ENCODE measurements around the gene ELL2.
A peak's percentile ranks its signal among the peaks of the same experiment; 100 is the strongest.
"Not testable (repeated sequence)": the region's sequence is repeated elsewhere in the genome, so short reads cannot be mapped to it uniquely, and the experiment has no call there.

Gene ELL2

DNA sequence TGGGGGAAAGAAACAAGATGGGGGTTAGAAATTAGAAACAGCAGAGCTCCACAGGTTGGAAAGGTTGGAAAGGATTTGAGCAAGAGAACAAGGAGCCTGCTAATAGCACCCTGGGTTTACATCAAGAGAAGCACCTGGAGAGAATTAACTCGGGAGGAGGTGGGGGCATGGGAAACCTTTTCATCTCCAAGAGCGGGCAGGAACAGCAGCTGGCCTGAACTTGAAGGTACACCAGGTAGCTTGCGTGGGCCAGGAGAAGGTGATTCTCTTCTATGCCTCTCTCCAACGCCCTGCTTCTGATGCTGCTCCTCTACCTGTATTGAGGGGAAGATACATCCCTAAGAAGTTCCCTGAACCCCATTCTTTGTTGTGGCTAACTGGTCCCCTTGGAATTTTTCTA is 102.0 kb downstream of the ELL2 start:
- DNase-seq (ENCODE audit: low read depth) = no peak

DNA sequence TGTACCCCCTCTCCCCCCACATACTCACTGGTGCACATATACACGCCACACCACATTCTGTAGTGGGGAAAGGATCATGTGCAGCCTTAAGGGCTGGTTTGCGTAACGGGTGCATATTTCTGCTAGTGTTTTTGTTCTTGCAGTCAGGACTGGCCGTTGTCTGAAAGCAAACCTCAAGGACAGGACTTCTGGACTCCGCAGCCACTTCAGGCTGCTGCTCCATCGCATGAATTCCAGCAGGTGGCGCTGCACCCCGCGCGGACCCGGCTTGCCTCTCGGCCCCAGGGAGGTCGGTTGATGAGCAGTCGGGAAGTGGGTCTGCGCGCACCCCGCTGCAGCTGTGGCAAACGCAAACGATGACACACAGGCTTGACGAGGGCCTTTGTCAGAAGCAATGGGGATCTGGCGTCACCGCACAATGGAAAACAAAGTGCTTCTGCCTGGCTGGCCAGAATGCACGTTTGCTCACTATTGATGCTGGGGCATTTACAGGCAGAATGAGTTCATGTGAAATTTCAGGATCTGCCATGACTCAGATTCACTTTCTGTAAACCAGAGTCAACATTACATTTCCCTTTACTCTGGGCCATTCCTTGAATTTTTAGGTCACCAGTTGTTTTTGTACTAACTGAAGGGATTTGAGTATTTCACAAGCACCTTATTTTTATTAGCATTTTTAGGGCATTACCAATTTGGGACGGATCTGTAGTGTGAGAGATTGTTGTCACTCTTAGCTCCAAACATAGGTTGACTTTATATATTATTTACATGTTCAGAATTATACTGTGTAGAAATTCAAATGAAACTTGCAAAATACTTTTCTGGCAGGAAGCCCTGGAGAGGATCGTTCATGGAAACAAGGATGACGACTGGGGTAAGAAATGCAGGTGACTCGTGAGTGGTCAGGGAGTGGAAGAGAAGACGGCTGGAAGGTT is 102.7 kb downstream of the ELL2 start:
- DNase-seq (ENCODE audit: low read depth) = peak; percentile 98

DNA sequence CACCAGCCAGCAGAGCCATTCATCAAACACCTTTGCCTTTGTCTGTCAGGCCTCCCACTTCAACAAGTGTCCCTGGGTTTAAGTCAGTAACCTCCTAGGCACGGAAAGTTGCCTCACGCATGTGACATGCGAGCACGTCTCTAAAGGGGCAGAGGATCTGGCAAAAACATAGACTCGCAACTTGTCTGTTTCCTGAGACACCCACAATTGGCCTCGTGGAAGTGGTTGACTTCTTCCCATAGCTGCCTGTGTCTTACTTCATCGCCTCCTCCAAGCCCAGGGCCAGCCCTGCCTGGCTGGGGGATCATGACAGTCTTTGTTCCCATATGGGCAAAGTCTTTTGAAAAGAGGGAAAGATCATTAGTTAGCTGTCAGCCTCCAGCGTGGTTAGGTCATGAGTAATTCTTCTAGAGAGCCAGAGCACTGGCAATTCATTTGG is 103.6 kb downstream of the ELL2 start:
- DNase-seq (ENCODE audit: low read depth) = peak; percentile 77

DNA sequence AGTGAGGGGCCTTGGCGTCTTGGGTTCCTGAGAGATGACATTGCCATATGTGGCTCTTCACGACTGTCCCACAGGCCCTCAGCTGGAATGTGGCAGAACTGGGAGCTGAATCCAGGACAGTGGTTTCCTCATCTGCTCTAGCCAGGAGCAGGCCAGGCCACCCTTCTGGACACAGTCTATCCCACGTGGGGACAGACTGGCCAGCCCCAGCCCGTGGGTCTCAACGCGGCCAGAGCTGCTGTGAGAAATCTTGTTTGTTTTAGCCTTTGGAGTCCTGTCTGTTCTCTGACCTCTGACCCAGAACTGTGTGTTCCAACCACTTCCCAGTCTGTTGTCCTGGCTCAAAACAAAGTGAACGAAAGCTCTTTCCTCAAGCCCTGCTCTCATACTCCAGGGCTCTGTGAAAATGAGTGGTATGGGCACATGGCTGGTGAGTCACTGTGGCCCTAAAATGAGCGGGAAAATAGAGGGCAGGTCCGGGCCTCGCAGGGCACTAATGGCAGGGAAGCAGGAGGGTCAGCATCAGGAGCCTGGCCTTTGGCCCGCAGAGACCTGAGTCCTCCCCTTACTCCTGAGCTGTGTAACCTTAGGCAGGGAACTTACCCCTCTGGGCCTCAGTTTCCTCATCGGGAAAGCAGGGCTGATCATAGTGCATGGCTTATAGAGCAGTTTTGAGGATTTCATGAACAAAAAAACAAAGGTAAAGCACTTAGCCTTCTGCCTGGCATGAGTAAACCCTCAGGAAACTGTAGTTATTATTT is 104.3 kb downstream of the ELL2 start:
- peak; percentile 94 for DNase-seq (ENCODE audit: low read depth)

DNA sequence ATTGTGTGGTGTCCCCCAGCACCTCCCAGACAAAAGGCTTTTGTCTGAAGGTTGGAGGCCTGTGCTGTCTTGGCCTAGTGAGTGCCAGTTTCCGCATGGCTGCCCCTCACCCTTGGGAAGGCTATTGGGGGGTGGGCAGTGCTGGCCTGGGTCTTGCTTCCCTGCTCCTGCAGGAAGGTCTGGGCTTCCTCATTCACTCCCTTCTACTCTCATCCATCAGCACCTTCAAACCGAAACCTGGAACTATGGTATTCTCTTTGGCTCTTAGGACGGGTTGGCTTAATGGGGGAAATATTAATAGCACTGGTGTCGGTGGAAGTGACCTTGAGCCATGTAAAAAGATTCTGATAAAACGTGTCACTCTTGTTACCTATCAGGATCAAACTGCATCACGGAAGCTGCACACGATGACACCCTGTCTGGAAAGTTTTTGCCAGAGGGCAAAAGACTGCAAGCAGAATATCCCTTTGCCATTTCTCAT is 105.1 kb downstream of the ELL2 start:
- DNase-seq (ENCODE audit: low read depth) = no peak

DNA sequence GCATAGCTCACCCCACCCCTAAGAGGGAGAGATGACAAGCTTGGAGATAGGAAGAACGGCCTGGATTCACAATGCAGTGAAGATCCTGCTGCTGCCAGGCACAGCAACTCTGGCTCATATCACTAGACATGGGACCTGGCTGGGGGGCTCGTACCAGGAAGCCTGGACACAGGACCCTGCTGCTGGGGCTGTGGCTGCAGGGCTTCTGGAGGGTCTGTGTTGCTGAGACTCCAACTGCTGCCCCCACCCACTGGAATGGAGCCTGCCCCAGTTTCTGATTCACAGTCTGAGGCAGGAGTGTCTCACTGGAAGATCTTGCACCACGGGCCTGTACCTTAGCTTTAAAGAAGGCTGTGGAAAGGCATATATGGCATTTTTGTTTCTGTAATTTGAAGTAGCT is 108.2 kb downstream of the ELL2 start:
- no peak for DNase-seq (ENCODE audit: low read depth)

DNA sequence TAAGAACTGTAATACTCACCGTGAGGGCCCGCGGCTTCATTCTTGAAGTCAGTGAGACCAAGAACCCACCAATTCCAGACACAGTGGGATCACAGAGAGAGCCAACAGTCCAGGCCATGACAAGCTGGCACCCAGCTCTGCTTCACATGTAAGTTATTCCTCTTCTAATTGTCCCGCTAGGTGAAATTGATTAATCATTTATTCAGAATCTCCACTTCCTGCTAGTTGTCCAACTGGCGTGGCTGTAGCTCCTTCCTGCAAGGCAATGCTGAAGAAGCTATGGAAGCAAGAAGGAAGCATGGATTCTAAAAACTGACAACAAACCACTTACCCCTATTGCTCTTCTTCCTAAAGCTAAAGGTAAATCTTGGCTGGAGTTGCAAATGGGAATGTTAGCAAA is 109.1 kb downstream of the ELL2 start:
- DNase-seq (ENCODE audit: low read depth) = no peak

DNA sequence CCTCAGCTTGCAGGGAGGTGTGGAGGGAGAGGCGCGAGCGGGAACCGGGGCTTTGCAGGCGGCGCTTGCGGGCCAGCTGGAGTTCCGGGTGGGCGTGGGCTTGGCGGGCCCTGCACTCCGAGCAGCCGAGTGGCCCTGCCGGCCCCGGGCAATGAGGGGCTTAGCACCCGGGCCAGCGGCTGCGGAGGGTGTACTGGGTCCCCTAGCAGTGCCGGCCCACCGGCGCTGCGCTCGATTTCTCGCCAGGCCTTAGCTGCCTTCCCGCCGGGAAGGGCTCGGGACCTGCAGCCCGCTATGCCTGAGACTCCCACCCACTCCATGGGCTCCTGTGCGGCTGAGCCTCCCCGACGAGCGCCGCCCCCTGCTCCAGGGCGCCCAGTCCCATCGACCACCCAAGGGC is 110.5 kb downstream of the ELL2 start:
- DNase-seq (ENCODE audit: low read depth) = not testable (repeated sequence)

DNA sequence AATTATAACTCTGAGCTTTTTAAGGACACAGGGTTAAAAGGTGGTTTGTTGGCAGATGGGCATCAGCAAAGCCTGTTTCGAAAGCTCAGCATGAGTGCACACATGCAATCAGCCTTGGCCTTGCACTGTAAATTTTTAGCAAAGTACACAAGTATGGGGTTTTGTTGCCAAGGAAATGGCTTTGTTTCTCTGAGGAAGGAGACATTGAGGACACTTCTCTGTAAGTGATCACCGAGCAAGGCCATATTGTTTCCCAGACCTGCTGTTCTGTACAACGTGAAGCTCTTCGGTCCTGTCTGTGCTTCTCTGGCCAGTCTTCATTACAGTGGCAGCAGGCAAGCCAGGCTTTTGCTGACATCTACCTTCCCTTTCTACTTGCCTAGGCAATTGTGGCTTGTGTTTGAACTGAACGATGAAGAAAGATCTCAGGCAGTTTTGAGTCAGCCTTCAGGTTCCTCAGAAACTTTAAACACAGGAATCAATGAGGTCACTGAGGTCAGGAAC is 111.2 kb downstream of the ELL2 start:
- peak; percentile 92 for DNase-seq (ENCODE audit: low read depth)

DNA sequence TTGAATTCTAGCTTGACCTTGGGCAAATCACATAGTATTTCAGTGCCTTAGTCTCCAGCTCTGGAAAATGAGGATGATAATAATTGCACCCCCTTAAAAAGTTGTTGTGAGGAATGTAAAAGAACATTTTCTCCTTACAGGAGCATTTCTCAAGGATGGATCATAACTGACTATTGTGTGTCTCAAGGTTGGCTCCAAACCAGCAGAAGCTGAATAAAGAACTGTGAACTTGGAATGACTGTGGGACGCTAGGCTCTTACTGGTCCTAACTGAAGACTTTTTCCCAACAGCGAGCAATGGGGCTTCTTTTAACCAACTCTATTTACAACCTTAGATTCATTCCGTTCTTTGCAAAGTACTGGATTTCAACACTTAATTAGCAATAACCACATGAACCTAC is 113.0 kb downstream of the ELL2 start:
- no peak for DNase-seq (ENCODE audit: low read depth)

DNA sequence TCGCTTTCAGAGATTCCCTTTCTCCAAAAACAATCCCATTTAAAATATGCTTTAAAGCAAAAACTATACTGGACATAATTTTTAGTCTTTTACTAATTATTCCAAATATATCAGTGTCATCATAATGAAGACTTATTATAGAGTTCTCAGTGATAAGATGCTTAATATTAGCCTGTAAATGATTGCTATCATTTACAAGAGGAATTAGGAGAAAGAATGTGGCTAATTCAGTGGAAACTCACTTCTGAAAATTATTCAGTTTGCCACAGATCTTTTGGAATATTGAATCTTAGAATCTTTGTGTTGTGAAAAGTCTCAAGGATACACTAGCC is 114.4 kb downstream of the ELL2 start:
- DNase-seq (ENCODE audit: low read depth) = no peak

DNA sequence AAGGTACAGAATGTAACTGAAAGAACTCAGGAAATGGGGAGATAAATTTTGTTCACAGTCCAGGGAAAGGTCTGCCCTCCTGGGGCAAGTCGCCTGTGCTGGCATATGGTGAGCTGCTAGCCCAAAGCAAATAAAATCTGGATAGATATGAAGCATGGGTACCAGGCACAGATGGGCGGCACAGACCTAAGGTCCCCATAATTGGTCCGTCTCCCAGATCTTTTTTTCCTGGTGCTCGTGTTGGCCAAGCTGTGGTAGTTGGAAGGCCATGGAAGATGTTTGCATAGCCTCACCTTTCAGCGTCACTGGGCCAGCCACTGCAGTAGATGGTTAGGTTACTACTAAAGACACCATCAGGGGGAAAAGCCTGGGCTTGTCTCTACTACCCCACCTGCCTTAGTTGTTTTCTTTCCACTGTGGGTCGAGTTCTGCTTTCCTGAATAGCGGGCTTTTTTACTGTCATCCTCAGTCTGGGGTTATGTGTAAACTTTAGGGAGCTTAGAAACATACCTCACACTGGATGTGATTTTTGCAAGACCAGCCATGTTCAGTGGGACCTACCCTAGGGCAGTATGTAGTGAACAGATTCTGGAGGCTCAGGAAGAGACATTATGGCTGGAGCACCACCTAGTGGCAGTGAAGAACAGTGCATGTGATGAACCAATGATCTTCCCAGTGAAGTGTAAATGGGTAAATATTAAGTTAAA is 114.9 kb downstream of the ELL2 start:
- DNase-seq (ENCODE audit: low read depth) = peak; percentile 74

DNA sequence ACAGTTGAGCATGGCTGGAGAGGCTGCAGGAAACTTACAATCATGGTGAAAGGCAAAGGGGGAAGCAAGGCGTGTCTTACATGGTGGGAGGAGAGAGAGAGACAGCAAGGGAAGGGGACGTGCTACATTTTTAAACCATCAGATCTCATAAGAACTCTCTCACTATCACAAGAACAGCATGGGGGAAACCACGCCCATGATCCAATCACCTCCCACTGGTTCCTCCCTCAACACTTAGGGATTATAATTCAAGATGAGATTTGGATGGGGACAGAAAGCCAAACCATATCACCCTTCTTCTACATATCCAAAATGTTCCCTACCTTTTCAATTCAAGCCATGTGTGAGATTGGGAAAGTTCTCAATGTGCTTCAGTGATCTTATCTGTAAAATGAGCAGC is 116.3 kb downstream of the ELL2 start:
- DNase-seq (ENCODE audit: low read depth) = no peak

DNA sequence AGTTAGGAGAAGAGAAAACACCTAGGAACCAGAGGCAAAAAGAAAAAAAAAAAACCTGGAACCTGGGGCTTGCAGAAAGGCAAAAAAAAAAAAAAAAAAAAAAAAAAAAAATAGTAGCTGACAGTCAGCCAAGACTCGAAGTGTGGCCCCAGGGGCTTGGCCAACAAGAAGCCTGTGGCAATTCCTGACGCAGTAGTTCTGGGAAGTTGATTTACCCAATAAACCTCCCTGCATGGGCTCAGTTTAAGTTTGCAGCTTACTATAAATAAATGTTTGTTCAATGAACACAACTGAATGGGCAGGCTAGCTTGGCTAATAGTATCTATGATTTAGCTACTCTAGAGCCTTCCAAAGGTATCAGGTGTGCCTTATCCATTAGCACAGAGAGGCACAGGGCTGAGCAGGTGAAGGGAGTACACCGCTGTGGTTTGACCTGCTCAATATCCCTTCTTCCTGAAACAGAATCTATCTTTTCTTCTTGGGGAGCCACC is 117.9 kb downstream of the ELL2 start:
- DNase-seq (ENCODE audit: low read depth) = peak; percentile 95

DNA sequence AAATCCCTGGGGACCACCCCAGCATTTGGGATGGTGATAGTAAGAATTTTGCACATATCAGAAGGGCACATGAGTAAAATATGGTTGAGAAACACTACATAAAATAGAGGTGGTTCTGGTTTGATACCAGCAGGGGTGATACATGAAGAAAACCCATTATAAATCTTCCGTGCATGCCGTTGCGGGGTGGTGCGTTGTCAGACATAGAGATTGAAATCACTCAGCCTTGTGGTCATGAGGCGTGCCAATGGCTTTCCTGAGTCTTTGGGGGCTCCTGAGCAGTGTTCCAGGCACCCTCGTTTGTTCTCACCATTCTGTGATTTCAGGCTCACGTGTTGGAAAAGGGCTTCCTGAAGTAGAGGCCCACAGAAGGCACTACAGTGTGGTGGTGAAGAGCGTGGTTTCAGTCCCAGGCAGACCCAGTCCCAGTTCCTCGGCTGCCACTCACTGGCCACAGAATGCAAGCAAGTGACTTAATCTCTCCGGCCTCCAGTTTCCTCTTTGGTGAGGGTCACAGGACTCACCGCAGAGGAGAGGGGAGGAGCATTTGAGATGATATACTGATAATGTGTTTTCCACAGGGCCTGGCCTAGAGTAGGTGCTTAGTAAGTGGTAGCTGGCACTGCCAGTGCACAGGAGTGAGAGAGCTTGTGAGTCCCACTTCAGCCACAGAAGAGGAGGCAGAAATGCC is 118.7 kb downstream of the ELL2 start:
- peak; percentile 57 for DNase-seq (ENCODE audit: low read depth)

DNA sequence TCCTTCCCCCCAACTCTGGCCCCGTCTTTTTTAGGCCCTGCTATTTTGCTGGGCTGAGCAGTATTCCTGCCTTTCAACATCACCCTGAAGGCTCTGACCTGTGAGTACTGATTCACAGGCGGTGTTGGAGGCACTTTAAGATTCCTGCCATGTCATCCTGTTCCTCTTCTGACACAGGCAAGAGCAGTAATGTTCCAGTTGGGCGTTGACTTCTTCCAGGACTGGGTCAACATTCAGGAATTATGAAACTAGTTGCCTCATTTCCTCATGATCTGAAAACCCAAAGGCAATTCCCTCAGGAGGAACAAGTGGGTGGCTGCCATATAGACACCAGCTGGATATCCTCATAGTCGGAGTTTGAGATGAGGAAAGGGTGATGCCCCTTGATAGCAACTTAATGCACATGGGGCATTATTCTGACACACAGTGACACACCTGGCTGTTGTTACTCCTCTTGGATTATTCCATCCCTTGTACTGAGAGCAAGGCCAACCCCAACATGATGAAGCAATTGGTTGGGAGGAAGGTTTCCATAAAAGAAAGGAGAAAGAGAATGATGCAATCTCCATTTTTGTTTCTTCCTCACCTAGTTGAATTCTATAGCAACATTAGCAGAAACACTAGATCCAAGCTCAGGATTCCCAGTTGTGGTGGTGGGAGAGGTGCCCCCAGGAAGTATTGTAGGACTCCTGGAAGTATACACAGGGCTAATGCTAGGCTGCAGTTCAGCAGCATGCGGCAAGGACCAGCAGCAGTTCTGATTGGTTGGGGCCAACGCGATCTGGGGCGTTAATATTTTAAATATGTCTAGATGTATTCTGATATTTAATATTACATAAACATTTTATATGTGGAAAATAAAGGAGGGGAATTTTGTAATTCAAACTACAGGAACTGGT is 119.5 kb downstream of the ELL2 start:
- DNase-seq (ENCODE audit: low read depth) = peak; percentile 97

DNA sequence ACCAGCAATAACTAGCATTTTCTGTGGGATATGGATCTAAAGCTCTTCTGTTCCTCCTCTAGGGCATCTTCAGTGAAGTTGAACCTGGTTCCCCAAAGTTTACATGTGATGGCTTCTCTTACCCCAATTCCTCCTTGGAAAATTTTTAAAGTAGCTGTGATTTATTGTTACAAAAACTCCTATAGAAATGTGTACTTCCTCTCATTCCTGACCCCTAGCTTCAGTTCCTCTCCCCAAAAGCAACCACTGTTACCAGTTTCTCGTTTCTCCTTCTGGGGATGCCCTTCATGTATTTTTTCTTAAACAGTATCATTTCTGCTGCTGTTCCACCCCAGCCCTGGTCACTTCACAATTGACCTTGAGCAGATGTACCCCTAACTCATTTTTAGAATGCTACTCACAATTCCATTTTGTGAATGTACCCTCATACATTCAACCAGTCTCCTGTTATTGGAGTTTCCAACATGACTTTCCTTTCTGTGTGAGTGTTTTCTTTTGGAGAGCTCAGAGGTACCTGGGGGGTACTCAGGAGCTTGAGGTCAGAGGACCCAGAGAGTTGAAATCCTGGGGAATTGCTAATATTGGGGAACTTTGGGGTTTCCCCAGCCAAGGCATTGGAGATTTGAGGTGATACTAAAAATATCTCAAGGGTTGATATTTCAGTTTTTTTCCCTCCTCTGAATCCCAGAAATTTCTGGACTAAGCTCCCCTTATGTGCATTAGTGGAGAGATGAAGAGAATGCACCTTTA is 120.5 kb downstream of the ELL2 start:
- DNase-seq (ENCODE audit: low read depth) = no peak

DNA sequence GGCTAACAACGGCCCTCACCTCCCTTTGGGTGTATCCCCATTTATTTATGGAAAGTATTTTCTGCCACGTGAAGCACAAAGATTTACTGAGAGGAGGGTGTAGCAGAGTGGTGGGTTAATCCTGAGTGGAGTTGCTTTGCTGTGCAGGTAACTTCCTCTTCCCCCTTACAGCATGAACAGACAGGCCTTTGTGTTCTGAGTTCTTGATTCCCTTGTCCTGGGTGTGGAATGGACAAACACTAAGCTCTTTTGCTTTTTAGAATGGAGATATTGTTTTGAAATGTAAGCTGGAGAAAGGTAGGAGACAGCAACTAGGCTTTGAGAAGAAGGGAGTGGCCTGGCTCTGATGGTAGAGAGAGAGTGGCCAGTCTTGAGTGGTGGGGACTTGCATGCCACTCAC is 122.0 kb downstream of the ELL2 start:
- DNase-seq (ENCODE audit: low read depth) = no peak

DNA sequence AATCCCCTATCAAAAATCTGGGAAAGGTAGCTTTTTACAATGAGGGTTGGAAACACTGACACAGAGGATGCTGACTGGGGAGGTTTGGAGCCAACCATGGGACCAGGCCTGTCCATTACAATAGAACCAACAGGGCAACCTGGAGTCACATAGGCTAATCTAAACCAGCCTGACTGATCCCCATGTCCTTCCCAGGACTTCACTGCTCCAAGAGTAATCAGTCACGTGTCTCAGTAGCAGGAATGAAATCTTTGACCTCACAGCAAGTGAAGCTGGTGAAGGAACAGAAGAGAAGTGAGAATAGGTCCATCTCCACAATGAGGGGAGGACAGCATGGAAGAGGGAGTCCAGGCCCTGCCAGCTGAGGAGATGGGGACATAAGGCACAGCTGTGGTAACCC is 123.1 kb downstream of the ELL2 start:
- DNase-seq (ENCODE audit: low read depth) = no peak

DNA sequence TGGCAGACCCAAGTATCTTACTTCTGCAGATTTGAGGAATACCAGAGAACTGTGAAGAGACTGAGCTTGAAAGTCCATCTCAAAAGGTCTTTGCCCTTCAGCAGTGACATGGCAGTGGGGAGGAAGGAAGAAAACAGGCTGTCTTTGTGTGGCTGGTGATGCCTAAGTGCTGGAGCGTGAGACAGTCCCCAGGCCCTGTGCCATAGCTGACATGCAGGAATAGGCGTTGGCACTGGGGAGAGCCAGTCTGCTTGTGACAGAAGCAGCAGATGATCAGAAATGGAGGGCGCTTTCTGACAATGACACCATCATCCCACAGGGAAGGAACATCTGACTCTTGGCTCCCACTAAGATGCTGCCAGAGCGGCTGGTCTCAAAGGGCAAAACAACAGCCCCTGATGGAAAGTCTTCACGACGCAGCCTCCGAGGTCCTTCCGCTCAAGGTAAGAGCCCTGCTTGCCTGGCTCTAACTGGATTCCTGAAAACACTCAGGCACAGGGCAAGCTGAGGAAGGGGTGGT is 123.6 kb downstream of the ELL2 start:
- no peak for DNase-seq (ENCODE audit: low read depth)

All from fibroblast of gingiva (primary cell).